OCI-LY3 (cell line): ENCODE measurements around the gene OAT.

Experiments used
- H2AFZ ChIP-seq: fragments of 200-600, 300-600 bp; shearing (Covaris generic); 2 replicates; pipeline ENCODE4 v1.6.0; 2014; ENCODE audit warnings: antibody characterized with exemption, low read depth, low read length
- H3K27ac ChIP-seq: fragments of 200-600, 300-600 bp; sonication (generic); 2 replicates; pipeline ENCODE4 v1.5.1; 2014; ENCODE audit warnings: mild to moderate bottlenecking, low read length, moderate library complexity, mixed read lengths
- H3K27me3 ChIP-seq: fragments of 200-600, 300-600 bp; sonication (generic); 2 replicates; pipeline ENCODE4 v1.6.1; 2014; ENCODE audit warnings: low read depth, low read length, mixed read lengths
- H3K36me3 ChIP-seq: fragments of 200-600, 300-600 bp; sonication (generic); replicated peaks from 2 replicates; pipeline ENCODE3; 2014; ENCODE audit warnings: low read depth, low read length, mixed read lengths
- H3K4me1 ChIP-seq: fragments of 300-600, 200-600 bp; sonication (generic); 2 replicates; pipeline ENCODE4 v1.6.1; 2014; ENCODE audit warnings: low read length, mixed read lengths
- H3K4me2 ChIP-seq: fragments of 200-600, 300-600 bp; sonication (generic); 2 replicates; pipeline ENCODE4 v1.6.1; 2014; ENCODE audit warnings: low read length, mixed read lengths
- H3K4me3 ChIP-seq: fragments of 300-600, 200-600 bp; sonication (generic); 2 replicates; pipeline ENCODE4 v1.5.1; 2014; ENCODE audit warnings: antibody characterized with exemption, mild to moderate bottlenecking, low read length, moderate library complexity
- H3K79me2 ChIP-seq: fragments of 300-600, 200-600 bp; shearing (Covaris generic); 2 replicates; pipeline ENCODE4 v1.6.1; 2014; ENCODE audit warnings: mild to moderate bottlenecking, low read length, mixed read lengths
- H3K9ac ChIP-seq: fragments of 300-600, 200-600 bp; shearing (Covaris generic); 2 replicates; pipeline ENCODE4 v1.6.0; 2014; ENCODE audit warnings: mild to moderate bottlenecking, low read length, moderate library complexity
- H3K9me3 ChIP-seq: fragments of 200-600, 300-600 bp; shearing (Covaris generic); 2 replicates; pipeline ENCODE4 v1.6.1; 2014; ENCODE audit warnings: low read length, mixed read lengths; ENCODE audit not compliant: insufficient read depth
- H4K20me1 ChIP-seq: fragments of 200-600, 300-600 bp; sonication (generic); 2 replicates; pipeline ENCODE4 v1.6.1; 2016; ENCODE audit warnings: low read length, mixed read lengths; ENCODE audit not compliant: insufficient read depth
- EZH2phosphoT487 ChIP-seq: fragments of 200-600 bp; shearing (Covaris generic); IDR thresholded peaks from 2 replicates; pipeline ENCODE4 v1.6.1; 2018; ENCODE audit warnings: antibody characterized with exemption, mixed run types, low read depth
- TF ChIP-seq, protein P1 (sequence below): fragments of 200-600, 300-600 bp; sonication (generic); IDR thresholded peaks from 2 replicates; pipeline ENCODE4 v1.5.1; 2014; ENCODE audit warnings: antibody characterized with exemption, low read length, low read depth

The OAT gene

DNA sequence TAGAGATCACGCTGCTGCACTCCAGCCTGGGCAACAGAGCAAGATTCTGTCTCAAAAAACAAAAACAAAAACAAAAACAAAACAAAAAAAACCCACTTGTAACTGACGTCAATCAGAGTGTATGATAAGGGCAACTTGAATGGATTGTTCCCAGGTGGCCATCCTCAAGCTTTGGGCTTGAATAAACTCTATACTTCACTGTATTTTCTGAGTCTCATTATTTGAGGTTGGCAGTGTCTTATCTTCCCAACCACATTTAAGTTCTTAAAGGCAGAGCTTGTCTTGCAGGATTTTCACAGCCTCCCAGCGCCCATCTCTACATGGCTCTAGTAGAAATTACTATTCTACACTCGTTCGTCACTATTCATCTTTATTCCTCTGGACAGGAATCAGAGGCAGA is 5.1 kb upstream of the OAT start:
- Histone ChIP-seq H3K9ac (no peak overlapping the region), H2AFZ (no peak overlapping the region), H3K4me3 (no peak overlapping the region), H3K9me3 (no peaks in the 10 kb centered on the region), H4K20me1 (no peaks in the 10 kb centered on the region), H3K79me2 (no peaks in the 10 kb centered on the region), H3K4me1 (peaks cover 4% of the 10 kb centered on the region), H3K36me3 (no peaks in the 10 kb centered on the region), H3K4me2 (no peak overlapping the region), H3K27ac (no peak overlapping the region), H3K27me3 (peaks cover 18% of the 10 kb centered on the region)
- TF ChIP-seq, protein P1, sequence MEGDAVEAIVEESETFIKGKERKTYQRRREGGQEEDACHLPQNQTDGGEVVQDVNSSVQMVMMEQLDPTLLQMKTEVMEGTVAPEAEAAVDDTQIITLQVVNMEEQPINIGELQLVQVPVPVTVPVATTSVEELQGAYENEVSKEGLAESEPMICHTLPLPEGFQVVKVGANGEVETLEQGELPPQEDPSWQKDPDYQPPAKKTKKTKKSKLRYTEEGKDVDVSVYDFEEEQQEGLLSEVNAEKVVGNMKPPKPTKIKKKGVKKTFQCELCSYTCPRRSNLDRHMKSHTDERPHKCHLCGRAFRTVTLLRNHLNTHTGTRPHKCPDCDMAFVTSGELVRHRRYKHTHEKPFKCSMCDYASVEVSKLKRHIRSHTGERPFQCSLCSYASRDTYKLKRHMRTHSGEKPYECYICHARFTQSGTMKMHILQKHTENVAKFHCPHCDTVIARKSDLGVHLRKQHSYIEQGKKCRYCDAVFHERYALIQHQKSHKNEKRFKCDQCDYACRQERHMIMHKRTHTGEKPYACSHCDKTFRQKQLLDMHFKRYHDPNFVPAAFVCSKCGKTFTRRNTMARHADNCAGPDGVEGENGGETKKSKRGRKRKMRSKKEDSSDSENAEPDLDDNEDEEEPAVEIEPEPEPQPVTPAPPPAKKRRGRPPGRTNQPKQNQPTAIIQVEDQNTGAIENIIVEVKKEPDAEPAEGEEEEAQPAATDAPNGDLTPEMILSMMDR = no peak
- no peak for TF ChIP-seq EZH2phosphoT487

DNA sequence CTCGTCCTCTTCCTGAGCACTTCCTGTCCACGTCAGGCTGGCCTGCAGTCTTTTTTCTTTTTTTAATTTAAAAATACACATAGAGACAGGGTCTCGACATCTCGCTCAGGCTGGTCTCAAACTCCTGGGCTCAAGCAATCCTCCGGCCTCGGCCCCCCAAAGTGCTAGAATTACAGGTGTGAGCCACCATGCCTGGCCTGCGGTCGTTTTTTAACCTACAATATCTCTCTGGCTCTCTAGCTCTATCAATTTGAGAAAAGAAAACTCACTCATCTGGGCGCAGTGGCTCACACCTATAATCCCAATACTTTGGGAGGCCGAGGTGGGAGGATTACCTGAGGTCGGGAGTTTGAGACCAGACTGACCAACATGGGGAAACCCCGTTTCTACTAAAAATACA is 4.0 kb upstream of the OAT start:
- Histone ChIP-seq H3K27me3 (peaks cover 14% of the 10 kb centered on the region), H3K9ac (no peak overlapping the region), H3K36me3 (no peaks in the 10 kb centered on the region), H3K4me1 (peaks cover 4% of the 10 kb centered on the region), H3K79me2 (no peaks in the 10 kb centered on the region), H4K20me1 (no peaks in the 10 kb centered on the region), H3K4me3 (no peak overlapping the region), H3K4me2 (no peak overlapping the region), H3K27ac (no peak overlapping the region), H3K9me3 (no peaks in the 10 kb centered on the region), H2AFZ (no peak overlapping the region)
- no peak for TF ChIP-seq EZH2phosphoT487
- TF ChIP-seq, protein P1 = no peak

DNA sequence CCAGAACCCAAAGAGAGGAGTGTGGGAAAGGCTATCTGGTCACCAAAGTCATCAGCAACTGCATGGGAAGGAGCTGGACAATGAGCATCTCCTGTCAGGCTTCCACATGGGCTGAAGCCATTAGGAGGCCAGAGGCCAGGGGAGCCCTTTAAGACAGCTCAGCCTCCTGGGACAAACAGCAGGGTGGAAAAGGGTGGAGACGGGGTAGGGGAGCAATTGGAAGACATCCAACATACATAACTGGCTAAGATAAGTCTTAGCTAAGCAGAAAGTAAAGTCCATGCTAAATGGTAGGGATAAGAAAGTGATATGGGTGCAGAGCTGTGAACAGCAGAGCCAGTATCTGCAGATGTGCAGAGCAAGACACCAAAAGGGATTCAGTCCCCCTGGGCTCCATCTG is 1.5 kb upstream of the OAT start:
- no peaks in the 10 kb centered on the region for H3K9me3 ChIP-seq
- no peaks in the 10 kb centered on the region for H3K79me2 ChIP-seq
- no peaks in the 10 kb centered on the region for H4K20me1 ChIP-seq
- no peak for TF ChIP-seq EZH2phosphoT487
- TF ChIP-seq, protein P1 = no peak
- peaks cover 4% of the 10 kb centered on the region for H3K4me1 ChIP-seq
- no peak overlapping the region for H3K27ac ChIP-seq
- no peak overlapping the region for H3K4me3 ChIP-seq
- H3K27me3 ChIP-seq = peaks cover 8% of the 10 kb centered on the region
- no peak overlapping the region for H3K9ac ChIP-seq
- H2AFZ ChIP-seq = no peak overlapping the region
- H3K4me2 ChIP-seq = no peak overlapping the region
- no peaks in the 10 kb centered on the region for H3K36me3 ChIP-seq

DNA sequence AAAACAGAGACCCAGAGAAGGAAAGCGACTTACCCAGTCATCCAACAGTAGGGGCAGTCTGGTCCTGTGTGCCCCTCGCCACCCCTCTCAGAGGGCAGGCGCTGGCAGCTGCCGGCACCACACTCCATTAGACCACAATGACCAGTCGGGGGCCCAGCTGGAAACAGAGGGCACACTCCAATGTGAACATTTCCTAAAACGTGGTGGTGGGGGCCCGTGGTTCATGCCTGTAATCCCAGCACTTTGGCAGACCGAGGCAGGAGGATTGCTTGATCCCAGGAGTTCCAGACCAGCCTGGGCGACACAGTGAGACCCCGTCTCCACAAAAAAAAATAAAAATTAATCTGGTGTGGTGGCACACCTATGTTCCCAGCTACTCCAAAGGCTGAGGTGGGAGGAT is 912 bp upstream of the OAT start:
- no peak overlapping the region for H3K9ac ChIP-seq

More for the DNA sequence above, 912 bp upstream of the OAT start:
- peaks cover 8% of the 10 kb centered on the region for H3K27me3 ChIP-seq
- H3K27ac ChIP-seq = no peak overlapping the region
- H4K20me1 ChIP-seq = no peaks in the 10 kb centered on the region
- TF ChIP-seq EZH2phosphoT487 = no peak
- TF ChIP-seq, protein P1 = no peak
- H2AFZ ChIP-seq = peak overlapping the region; percentile 88; the same call in 1 of the 2 replicates
- peak overlapping the region; percentile 82 for H3K4me3 ChIP-seq
- H3K4me1 ChIP-seq = peaks cover 4% of the 10 kb centered on the region
- H3K79me2 ChIP-seq = no peaks in the 10 kb centered on the region
- no peaks in the 10 kb centered on the region for H3K36me3 ChIP-seq
- peak overlapping the region; percentile 94 for H3K4me2 ChIP-seq
- H3K9me3 ChIP-seq = no peaks in the 10 kb centered on the region
